ENCODE measurements around the gene LACRT. TPM values are rescaled to one million over a fixed set of nuclear protein-coding genes. Genes with fewer than 3 reads are reported as not detected.
"Not testable (repeated sequence)": the region's sequence is repeated elsewhere in the genome, so short reads cannot be mapped to it uniquely, and the experiment has no call there.

The LACRT gene
- polyA plus RNA-seq, 6 donors from 2014 or later: not detected

DNA sequence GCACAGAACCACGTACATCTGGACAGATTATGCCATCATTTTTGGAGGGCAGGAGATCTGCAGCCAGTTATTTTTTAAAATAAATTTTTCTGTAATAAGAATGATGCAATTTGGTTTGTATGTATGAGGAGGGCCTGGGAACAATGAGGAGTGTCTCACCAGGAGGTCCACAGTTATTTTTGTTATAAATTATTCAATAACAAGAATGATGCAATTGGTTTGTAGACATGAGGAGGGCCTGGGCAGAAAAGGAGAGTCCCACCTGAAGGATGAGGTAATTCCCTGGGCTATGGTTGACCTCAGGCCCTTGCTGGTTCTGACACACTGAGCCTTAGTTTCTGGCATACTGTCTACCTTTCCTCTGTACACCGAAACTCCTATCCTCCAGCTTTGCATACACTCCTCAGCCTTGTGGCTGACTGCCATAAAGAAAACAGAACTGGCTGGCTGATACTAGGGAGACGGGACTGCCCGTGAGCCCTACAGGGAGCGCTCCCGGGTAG is 22.5 kb upstream of the LACRT start:
- Mint-ChIP-seq H3K4me3 (no peak overlapping the region), H3K9me3 (no peaks in the 10 kb centered on the region), H3K36me3 (no peaks in the 10 kb centered on the region), H3K27me3 (peaks cover 30 to 48% (median 45%) of the 10 kb centered on the region in 3 donors), H3K27ac (no peak overlapping the region), H3K4me1 (no peaks in the 10 kb centered on the region)
- ATAC-seq (ENCODE audit: low read depth in 2 of 2) (no peak), DNase-seq (no peak)

DNA sequence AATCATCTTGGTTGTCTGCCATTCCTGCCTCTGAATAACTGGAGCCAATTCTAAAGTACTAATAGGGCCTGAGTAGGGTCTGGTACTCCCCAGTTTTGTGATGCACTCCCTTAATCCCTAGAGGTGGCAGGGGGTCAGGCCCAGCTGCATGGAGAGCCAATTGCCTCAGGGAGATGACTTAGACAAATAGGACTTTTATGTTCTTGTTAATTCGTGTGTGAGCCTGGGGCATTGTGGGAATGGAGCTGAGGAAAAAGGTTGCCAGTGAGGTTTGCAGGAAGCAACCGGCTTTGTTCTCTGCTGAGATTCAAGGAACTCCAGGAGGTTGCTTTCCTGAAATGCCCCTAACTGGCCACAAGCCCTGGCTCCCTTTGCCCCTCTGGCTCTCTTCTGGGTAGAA is 20.2 kb upstream of the LACRT start:
- Mint-ChIP-seq H3K9me3 (no peaks in the 10 kb centered on the region), H3K4me3 (no peak overlapping the region), H3K27ac (peak overlapping the region in 1 of 6 donors; percentile 5), H3K4me1 (no peaks in the 10 kb centered on the region), H3K27me3 (peaks cover 30 to 48% (median 46%) of the 10 kb centered on the region in 3 donors), H3K36me3 (no peaks in the 10 kb centered on the region)
- no peak for DNase-seq
- ATAC-seq (ENCODE audit: low read depth in 2 of 2): no peak

- H3K36me3 Mint-ChIP-seq: no peaks in the 10 kb centered on the region
- peaks cover 25 to 39% (median 27%) of the 10 kb centered on the region in 3 donors for H3K27me3 Mint-ChIP-seq
- no peaks in the 10 kb centered on the region for H3K9me3 Mint-ChIP-seq
- H3K27ac Mint-ChIP-seq: peak overlapping the region in 1 of 6 donors; percentile 4
- H3K4me3 Mint-ChIP-seq: no peak overlapping the region
- ATAC-seq (ENCODE audit: low read depth in 2 of 2): no peak
- no peak for DNase-seq
- H3K4me1 Mint-ChIP-seq: no peaks in the 10 kb centered on the region
Measured at GRCh38 chr12:54653025-54653424, 18.3 kb upstream of the LACRT start.

DNA sequence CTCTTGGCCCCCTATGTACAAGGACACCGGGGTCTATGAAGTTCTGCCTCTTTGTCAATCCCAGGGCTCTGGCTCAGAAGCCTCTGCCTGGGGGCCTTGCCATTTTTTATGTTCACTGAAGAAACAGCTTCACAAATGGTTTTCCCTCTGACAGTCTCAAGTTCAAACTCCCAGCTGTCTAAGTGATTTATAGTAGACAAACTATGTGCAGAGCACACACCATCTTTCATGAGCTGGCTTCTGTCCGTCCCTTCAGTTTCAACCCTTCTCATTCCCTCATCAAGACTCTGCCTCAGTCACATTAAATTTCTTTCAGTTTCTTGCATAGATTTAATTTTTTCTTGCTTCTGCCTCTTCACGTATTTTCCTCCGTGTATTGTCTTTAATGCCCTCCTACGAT is 16.2 kb upstream of the LACRT start:
- no peaks in the 10 kb centered on the region for H3K36me3 Mint-ChIP-seq
- no peak overlapping the region for H3K4me3 Mint-ChIP-seq
- DNase-seq (no peak), ATAC-seq (ENCODE audit: low read depth in 2 of 2) (no peak)
- H3K9me3 Mint-ChIP-seq: no peaks in the 10 kb centered on the region
- H3K27me3 Mint-ChIP-seq: peaks cover 23 to 44% (median 29%) of the 10 kb centered on the region in 3 donors
- no peak overlapping the region for H3K27ac Mint-ChIP-seq
- no peaks in the 10 kb centered on the region for H3K4me1 Mint-ChIP-seq

DNA sequence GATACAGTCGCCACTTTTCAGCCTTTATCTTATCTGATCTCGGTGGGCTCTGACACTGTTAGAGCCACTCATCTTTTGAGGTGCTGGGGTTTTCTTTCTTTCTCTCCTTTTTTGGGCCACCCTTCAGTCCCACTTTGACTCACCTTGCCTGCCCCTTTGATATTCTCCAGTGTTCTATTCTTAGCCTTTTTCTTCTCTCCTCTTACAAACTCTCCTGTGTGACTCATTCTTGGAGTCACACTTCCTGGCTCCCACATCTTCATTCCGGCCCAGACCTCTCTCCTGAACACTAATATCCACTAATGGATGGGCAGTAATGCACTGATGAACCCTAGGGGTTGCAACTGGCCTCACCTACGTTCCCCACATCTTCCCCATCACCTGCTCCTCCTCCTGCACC is 15.7 kb upstream of the LACRT start:
- Mint-ChIP-seq H3K4me1 (no peaks in the 10 kb centered on the region), H3K27me3 (peaks cover 23 to 46% (median 33%) of the 10 kb centered on the region in 3 donors), H3K4me3 (no peak overlapping the region), H3K27ac (no peak overlapping the region), H3K9me3 (no peaks in the 10 kb centered on the region), H3K36me3 (no peaks in the 10 kb centered on the region)
- ATAC-seq (ENCODE audit: low read depth in 2 of 2) (no peak), DNase-seq (no peak)

DNA sequence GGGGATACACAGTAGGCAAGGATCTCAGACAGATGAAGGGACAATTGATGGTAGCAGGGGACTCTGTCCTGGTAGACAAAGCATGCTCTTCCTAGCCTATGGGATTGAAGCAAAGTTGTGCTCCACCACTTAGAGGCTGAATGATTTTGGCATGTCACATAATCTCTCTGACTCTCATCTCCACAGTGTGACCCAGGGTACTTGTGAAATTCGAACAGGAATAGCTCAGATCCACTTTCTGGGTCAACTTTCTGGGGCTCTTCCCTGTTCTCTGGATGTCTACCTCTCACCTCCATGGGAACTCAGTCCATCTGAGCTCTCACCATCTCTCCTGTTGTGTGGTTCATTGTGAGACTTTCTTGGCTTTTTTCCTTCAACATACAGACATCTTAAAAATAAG is 15.1 kb upstream of the LACRT start:
- no peaks in the 10 kb centered on the region for H3K4me1 Mint-ChIP-seq
- no peak overlapping the region for H3K4me3 Mint-ChIP-seq
- H3K27me3 Mint-ChIP-seq: peaks cover 18 to 49% (median 33%) of the 10 kb centered on the region in 3 donors
- H3K9me3 Mint-ChIP-seq: no peaks in the 10 kb centered on the region
- no peaks in the 10 kb centered on the region for H3K36me3 Mint-ChIP-seq
- H3K27ac Mint-ChIP-seq: no peak overlapping the region
- DNase-seq (no peak), ATAC-seq (ENCODE audit: low read depth in 2 of 2) (no peak)

DNA sequence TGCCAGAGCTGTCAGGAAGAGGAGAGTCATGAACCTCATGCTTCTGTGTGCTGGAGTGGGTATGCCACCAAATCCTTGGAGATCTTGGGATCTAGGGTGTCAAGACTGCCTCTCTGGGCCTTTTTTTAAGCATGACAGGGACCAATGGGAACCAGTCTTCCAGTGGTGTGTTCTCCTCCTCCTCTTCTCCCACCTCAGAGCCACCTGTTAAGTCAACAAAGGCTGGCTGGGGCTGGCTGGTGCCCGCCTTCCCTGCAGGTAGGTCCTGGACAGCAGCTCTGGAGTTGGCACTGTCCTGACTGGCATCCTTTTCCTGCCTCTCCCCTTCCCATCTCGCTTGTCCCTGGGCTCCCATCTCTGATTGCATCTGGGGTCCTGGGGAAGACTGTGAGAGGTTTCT is 13.6 kb upstream of the LACRT start, which contains the start of gene DCD:
Gene DCD (minus strand): TSS at position 101 of the 400 bp plus-strand sequence. CDS start 62 bp downstream, at position 39.
- H3K9me3 Mint-ChIP-seq: peaks cover 0 to under 1% (median 0%) of the 10 kb centered on the region in 7 donors
- no peaks in the 10 kb centered on the region for H3K36me3 Mint-ChIP-seq
- H3K4me3 Mint-ChIP-seq: no peak within 1 kb of the TSS
- H3K4me1 Mint-ChIP-seq: no peaks in the 10 kb centered on the region
- H3K27me3 Mint-ChIP-seq: peaks cover 14 to 56% (median 37%) of the 10 kb centered on the region in 3 donors
- peak within 1 kb of the TSS in 1 of 6 donors; percentile 8 for H3K27ac Mint-ChIP-seq
- no peak for DNase-seq
- no peak for ATAC-seq (ENCODE audit: low read depth in 2 of 2)

DNA sequence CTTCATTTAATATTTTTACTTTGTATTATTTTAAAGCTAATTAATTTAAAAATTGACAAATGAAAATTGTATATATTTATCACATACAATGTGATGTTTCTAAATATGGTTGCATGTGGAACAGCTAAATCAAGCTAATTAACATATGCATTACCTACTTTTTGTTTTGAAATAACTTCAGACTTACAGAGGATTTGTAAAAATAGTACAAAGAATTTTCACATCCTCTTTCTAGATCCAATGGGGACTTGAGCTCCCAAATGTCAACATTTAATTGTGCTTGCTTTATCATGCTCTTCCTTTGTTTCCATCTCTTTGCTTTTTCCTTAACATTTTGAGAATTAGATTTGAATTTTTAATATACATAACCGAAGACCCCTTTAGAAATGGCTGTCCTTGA is 6.9 kb upstream of the LACRT start:
- Mint-ChIP-seq H3K36me3 (no peaks in the 10 kb centered on the region), H3K4me1 (peaks cover 16 to 23% (median 23%) of the 10 kb centered on the region in 3 donors), H3K4me3 (peak overlapping the region in 2 of 8 donors; percentile 45 to 87), H3K27ac (peak overlapping the region in 1 of 6 donors; percentile 12), H3K27me3 (peaks cover 0 to 33% (median 15%) of the 10 kb centered on the region in 3 donors), H3K9me3 (peaks cover 0 to 5% (median 2%) of the 10 kb centered on the region in 7 donors)
- no peak for ATAC-seq (ENCODE audit: low read depth in 2 of 2)
- no peak for DNase-seq

DNA sequence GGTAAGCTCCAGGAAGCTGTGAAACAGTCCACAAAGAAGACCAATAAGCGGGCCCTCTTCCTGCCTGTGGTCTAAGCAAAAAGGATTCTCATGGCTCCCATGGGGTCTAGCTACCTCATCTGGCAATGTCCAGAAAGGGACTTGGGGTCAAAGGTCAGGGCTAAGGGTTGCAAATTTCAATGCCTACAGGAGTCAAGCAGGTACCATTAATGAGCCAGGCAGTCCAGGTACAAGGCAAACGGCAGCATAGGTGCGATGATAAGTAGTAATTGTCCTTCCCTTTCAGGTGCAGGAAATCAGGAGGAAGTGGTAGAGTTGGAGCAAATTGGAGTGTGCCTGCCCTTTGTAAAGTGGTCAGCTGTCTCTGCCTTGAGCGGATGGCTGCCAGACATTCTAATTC is 6.4 kb upstream of the LACRT start:
- H3K27me3 Mint-ChIP-seq: peaks cover 0 to 28% (median 11%) of the 10 kb centered on the region in 3 donors
- no peak for DNase-seq
- peak overlapping the region in 7 of 8 donors; percentile 42 to 87 (median 64) for H3K4me3 Mint-ChIP-seq
- H3K27ac Mint-ChIP-seq: peak overlapping the region in 1 of 6 donors; percentile 12
- H3K36me3 Mint-ChIP-seq: no peaks in the 10 kb centered on the region
- no peak for ATAC-seq (ENCODE audit: low read depth in 2 of 2)
- peaks cover 0 to 5% (median 2%) of the 10 kb centered on the region in 7 donors for H3K9me3 Mint-ChIP-seq
- H3K4me1 Mint-ChIP-seq: peaks cover 16 to 23% (median 23%) of the 10 kb centered on the region in 3 donors

- H3K4me3 Mint-ChIP-seq; H3K9me3 Mint-ChIP-seq; H3K27ac Mint-ChIP-seq; H3K36me3 Mint-ChIP-seq; DNase-seq; ATAC-seq (ENCODE audit: low read depth in 2 of 2): not testable (repeated sequence)
- Mint-ChIP-seq H3K27me3 (peaks cover 5 to 26% (median 9%) of the 10 kb centered on the region in 3 donors), H3K4me1 (peaks cover 16 to 23% (median 23%) of the 10 kb centered on the region in 3 donors)
Measured at GRCh38 chr12:54639112-54639511, 4.4 kb upstream of the LACRT start.

DNA sequence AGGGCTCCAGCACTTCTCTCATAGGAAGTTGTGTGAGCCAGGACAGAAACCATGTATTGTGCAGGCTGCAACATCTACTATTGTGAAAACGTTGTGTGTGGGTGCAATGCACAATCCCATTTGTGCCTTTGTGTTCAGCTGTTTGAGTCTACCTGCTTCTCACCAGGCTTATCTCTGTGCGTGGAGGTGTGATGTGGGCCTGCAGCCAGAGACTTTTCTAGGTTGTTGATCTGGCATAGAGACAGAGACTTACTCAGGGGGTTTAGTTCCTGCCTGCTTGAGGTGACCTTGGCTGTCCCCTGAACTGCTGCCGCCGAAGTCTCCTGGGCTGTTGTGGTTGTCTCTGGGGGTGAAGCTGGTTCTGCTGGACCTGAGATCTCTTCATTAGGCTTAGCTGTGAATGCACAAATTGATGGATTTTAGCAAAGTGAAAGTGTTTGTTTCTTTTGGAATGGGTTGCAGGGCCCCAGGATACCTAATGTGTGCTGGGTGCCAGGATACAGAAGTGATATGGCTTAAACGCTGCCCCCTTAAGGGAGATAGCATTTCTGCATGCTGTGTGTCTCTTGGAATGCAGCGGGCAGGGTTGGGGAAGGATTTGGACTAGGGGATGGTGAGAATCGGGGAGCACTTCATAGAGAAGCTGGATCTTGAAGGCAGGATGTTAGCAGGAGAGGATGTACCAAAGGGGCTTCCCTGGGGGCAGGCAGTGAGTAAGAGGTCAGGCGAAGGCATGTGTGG is 2.5 kb downstream of the LACRT start:
- Mint-ChIP-seq H3K9me3 (peaks cover 0 to 22% (median 12%) of the 10 kb centered on the region in 7 donors), H3K27me3 (peaks cover 30 to 50% (median 43%) of the 10 kb centered on the region in 3 donors), H3K27ac (peak overlapping the region in 2 of 6 donors; percentile 3 to 4), H3K36me3 (peaks cover 7 to 12% of the 10 kb centered on the region in 2 donors), H3K4me3 (no peak overlapping the region), H3K4me1 (no peaks in the 10 kb centered on the region)
- no peak for DNase-seq
- no peak for ATAC-seq (ENCODE audit: low read depth in 2 of 2)

GRCh38 chr12:54631551-54631950 is 3.1 kb downstream of the LACRT start:
- Mint-ChIP-seq H3K27me3 (peaks cover 36 to 55% (median 49%) of the 10 kb centered on the region in 3 donors), H3K4me3 (no peak overlapping the region), H3K4me1 (no peaks in the 10 kb centered on the region), H3K9me3 (peaks cover 0 to 26% (median 18%) of the 10 kb centered on the region in 7 donors), H3K27ac (no peak overlapping the region), H3K36me3 (peaks cover 7 to 18% of the 10 kb centered on the region in 2 donors)
- ATAC-seq (ENCODE audit: low read depth in 2 of 2) (no peak), DNase-seq (no peak)

DNA sequence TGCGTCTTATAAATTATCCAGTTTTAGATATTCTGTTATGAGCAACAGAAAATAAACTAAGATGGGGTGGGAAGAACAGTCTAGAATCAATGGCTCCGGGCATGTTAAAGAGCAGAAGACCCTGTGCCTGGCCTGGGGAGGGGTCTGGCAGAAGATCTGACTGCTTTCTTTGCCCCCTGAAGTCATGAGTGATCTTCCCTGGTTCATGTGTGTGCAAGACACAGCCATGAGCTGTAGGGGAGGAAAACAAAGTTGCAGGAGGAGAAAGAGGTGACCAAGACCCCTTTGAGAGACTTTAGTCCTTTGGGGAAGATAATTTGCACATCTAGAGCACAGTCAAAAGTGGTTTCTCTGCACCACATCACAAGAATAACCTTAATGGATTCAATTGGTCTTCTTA is 4.8 kb downstream of the LACRT start:
- no peak overlapping the region for H3K27ac Mint-ChIP-seq
- no peak for ATAC-seq (ENCODE audit: low read depth in 2 of 2)
- H3K4me3 Mint-ChIP-seq: no peak overlapping the region

More for the DNA sequence above, 4.8 kb downstream of the LACRT start:
- peaks cover 0 to 3% (median 2%) of the 10 kb centered on the region in 3 donors for H3K4me1 Mint-ChIP-seq
- H3K36me3 Mint-ChIP-seq: peaks cover 7 to 20% of the 10 kb centered on the region in 2 donors
- H3K27me3 Mint-ChIP-seq: peaks cover 33 to 61% (median 55%) of the 10 kb centered on the region in 3 donors
- DNase-seq: no peak
- H3K9me3 Mint-ChIP-seq: peaks cover 3 to 32% (median 24%) of the 10 kb centered on the region in 7 donors

Data from naive B cell (primary cell).